ENCODE measurements around the gene HIVEP3. TPM values are rescaled to one million over a fixed set of nuclear protein-coding genes. Genes with fewer than 3 reads are reported as not detected.
"Not testable (repeated sequence)": the region's sequence is repeated elsewhere in the genome, so short reads cannot be mapped to it uniquely, and the experiment has no call there.

Gene HIVEP3
- total RNA-seq, 1 donor from 2014 or later = 2.0 TPM

- DNase-seq (ENCODE audit: low read depth) = peak; percentile 30
Measured at GRCh38 chr1:41714638-41715389, 203.9 kb downstream of the HIVEP3 start.

- peak; percentile 69 for DNase-seq (ENCODE audit: low read depth)
Measured at GRCh38 chr1:41713557-41714327, 205.0 kb downstream of the HIVEP3 start.

DNA sequence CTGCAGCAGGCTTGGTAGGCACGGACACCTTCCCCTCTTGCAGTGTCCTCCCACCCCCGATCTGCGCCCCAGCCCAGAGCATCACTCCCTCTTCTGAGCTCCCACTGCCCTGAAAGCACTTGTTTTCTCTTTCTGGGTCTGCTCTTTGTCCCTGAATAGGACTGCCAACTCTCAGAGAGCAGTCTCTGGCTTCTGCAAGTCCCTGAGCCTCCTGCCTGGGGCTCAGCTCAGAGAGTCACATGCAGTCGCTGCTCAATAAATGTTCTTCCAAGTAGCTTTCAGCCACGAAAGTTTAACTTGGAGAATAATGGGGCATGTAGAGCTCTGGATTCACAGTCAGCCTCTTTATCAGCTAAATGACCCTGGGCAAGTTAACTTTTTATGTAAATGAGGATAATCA is 205.6 kb downstream of the HIVEP3 start:
- no peak for DNase-seq (ENCODE audit: low read depth)

DNA sequence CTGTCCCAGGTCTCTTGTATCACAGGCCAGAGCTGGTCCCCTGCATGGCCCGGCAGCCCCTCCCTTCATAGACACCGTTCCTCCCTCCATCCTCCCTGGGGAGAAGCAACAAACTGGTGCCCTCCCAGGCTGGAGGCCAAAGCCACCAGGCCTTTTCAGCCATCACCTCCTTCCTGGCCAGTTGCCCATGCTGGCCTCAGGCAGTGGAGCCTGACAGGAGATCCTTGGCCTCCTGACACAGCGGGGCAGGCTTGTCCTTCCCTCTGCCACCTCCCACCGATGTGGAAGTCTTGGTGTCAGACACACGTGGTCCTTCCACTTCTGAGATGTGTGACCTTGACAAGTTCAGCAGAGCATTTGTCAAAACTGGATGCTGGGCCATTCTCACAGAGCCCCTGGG is 206.0 kb downstream of the HIVEP3 start:
- peak; percentile 34 for DNase-seq (ENCODE audit: low read depth)

DNA sequence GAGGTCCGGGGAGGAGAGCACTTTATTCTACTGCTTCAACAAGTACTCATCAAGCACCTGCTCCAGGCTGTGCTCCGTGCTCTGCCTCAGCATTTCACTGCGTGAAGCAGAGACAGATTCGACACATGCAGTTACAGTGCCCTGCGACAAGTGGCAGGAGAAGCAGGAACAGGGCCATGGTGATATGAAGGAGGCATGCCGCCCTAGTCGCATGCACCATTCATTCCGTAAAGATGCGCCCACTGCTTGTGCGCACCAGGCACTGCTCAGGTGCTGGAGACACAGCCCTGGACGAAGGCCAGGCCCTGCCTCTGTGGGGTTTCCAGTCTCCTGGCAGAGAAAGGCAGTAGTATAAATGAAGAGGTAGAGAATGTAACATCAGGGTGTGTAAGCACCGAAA is 206.6 kb downstream of the HIVEP3 start:
- no peak for DNase-seq (ENCODE audit: low read depth)

DNA sequence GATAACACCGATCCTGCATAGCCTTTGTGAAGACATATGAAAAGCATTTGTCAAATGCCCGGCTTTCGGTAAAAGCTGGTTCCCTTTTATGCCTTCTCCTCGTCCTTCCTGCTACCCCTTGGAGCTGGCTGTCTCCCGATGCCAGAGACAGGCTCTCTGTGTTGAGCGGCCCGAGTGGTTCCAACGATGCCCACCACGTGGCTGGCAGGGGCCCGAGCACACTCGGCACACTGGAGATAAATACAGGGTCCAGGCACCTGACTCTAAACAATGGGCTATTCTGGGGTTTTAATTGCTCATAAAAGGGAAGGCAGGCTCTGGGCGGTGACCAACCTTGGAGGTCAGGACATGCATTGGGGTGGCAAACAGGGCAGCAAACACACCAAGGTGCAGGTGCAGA is 207.1 kb downstream of the HIVEP3 start:
- DNase-seq (ENCODE audit: low read depth) = no peak

DNA sequence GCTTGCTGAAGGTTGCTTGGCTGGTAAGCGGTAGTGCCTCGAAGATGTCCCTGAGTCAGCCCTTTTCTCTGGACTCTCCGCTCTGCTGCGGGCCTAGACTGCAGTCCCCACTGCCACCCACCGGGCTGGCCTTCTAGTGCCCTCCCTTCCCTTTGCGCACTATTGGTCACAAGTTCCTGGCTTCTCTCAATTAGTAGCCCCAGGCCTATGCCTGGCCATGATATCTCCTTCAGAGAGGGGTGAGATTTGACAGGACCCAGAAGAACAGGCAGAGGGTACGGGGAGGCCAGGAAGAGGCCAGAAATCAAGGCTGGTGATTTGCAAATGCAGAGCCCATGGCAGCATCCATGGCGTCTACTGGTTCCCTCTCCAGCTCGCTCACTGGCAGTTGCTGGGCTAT is 207.7 kb downstream of the HIVEP3 start:
- no peak for DNase-seq (ENCODE audit: low read depth)

- no peak for DNase-seq (ENCODE audit: low read depth)
Measured at GRCh38 chr1:41709873-41710272, 208.8 kb downstream of the HIVEP3 start.

- DNase-seq (ENCODE audit: low read depth) = no peak
Measured at GRCh38 chr1:41709331-41709730, 209.4 kb downstream of the HIVEP3 start.

- no peak for DNase-seq (ENCODE audit: low read depth)
Measured at GRCh38 chr1:41708332-41708731, 210.4 kb downstream of the HIVEP3 start.

GRCh38 chr1:41707793-41708192 is 210.9 kb downstream of the HIVEP3 start:
- DNase-seq (ENCODE audit: low read depth) = no peak

DNA sequence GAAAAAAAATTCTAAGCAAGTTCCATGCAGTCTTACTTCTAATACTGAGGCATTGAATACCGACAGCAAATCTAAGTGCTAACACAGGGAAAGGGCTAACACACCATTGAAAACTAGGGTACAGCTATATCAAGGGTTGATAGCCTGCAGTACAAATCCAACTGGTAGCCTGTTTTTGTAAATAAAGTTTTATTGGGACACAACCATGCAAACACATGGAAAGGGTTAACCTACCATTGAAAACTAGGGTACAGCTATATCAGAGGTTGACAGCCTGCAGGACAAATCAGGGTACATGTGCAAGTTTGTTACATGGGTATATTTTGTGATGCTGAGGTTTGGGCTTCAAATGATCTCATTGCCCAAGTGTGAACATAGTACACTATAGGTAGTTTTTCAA is 212.9 kb downstream of the HIVEP3 start:
- no peak for DNase-seq (ENCODE audit: low read depth)

DNA sequence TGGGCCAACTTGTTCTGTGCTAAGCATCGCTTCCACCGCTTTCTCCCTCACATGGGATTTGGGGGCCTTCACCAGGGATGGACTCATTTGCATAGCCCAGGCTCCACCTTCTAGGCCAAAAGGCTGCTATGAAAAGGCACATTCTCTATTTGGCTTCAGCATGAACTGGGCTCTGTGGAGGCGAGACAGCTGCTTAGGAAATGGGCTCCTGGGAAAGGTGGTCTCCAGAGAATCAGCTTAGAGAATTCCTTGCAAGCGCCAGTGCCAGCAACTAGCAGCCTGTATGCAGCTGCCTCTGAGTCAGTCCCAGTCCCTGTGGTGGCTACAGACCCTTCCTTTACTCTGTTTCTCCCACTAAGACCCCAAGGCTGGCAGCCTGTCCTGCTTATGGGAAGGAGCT is 214.5 kb downstream of the HIVEP3 start:
- DNase-seq (ENCODE audit: low read depth) = peak; percentile 76

GRCh38 chr1:41702771-41703170 is 216.0 kb downstream of the HIVEP3 start:
- DNase-seq (ENCODE audit: low read depth) = no peak

DNA sequence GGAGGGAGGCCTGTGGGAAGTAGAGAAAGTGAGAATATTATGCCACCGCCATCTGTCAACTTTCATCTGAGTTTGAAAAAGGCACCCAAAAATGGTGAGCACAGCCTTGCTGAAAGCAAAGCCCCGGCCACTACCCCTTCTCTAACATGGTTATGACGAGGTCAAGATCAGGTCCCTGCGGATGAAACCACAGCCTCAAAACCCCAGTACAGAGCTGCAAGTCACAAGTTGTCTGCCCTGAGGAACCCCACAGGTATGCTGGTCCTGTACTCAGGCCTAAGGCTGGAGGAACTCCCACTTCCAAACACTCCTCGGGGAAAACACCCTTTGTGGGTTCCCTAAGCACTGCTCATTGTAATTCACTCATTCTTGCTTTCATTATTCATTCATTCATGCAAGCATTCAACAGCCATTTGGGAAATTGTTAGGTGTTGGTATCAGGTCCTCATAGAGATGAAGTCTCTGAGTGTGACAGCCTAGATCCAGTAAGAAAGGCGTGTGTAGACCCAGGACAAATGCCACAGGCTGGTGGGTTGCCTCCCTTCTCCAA is 217.7 kb downstream of the HIVEP3 start:
- DNase-seq (ENCODE audit: low read depth) = no peak

DNA sequence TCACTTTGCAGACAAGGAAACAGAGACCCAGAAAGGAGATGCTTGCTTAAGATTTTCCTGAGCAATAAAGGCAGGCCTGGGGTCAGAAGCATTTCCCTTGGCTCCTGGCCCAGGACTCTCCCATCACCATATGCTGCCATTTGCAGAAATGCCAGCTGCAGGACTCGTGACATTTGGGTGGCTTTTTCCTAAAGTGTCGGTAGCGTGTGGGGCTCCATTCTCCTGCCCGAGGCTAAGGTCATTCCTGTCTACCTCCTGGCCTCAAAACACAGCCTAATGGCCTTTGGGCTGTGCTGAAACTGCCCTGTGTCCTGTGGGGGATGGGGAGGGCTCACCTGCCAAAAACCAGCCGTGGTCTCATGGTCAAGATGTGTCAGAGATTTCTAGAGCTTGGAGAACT is 218.1 kb downstream of the HIVEP3 start:
- no peak for DNase-seq (ENCODE audit: low read depth)

- no peak for DNase-seq (ENCODE audit: low read depth)
Measured at GRCh38 chr1:41699861-41700248, 218.9 kb downstream of the HIVEP3 start.

DNA sequence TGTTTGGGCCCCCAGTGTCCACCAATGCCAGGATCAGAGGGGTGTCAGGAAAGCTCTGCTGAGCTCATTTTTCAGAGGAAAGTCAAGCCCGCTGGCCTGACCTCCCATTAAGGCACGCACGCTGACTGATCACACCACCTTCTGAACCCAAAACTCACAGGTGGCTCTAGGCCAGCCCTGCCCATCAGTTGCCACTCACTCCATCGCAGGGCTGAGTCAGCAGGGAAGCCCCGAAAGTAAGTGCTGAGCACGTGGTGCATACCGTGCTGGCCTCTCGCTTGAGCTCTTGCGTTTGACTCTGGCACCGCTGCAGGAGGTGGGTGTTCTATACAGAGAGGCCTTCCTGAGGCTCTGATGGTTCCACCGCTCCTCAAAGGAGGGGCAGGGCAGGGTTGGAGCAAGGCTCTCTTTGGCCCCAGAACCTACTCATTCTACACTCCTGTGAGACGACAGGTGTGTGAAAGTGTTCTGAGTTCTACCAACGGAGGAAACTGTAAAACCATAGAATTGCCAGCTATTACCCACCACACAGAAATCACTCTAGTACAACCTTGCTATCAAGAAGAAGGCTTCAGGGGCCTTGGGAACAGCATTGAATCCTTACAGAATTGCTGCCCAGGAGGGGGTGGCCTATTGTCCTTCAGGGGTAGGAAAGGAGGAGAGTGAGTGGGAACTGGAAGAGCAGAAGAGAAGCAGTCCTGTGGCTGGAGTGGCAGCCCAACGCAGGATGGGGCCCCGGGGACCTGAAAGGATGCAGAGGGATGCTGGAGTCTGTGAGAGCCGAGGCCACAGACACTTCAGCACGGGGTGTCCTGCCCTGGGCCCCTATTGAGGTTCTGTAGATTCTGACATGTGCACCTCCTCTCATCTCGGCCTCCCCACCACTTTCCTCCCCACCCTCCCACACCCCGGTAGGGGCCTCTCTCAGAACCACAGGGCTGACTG is 219.5 kb downstream of the HIVEP3 start:
- no peak for DNase-seq (ENCODE audit: low read depth)

- DNase-seq (ENCODE audit: low read depth) = peak; percentile 73
Measured at GRCh38 chr1:41696381-41696780, 222.3 kb downstream of the HIVEP3 start.

DNA sequence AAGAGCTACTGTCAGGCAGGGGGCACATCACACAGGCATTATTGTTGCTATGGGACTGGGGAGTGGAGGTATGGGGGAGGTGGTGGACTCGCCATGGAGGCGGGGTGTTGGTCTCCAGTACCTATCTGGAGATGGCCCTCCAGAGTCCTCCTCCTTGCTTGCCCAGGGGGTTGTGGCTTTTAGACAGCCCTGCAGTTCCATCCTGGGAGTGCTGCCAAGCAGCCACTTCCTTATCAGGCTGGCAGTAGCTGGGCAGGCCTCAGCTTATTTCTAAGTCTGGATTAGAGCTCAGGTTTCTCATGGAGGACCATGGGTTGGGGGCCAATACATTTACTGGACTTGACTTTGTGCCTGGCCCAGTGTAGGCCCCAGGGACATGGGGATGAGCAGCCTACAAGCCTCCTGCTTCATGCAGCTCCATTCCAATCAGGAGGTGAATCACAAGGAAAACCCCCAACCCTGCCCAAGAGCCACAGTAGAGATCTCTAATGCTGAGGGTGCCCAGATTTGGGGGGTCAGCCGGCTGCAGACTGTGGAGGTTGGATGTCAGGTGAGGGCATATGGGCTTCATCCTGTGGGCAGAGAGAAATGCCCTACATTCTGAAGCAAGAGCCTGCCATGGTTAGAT is 223.5 kb downstream of the HIVEP3 start:
- DNase-seq (ENCODE audit: low read depth) = peak; percentile 76

DNA sequence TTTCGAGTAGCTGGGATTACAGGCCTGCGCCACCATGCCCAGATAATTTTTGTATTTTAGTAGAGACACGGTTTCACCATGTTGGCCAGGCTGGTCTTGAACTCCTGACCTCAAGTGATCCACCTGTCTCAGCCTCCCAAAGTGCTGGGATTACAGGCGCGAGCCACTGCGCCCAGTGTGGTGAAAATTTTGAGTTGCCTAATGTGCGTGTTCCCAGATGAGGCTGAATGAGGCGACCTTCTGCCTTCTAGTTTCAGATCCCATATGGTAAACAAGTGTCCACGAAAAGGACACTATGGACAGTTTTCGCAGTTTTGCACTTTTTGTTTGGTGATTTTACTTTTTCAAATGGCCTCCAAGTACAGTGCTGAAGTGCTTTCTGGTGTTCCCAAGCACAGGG is 226.8 kb downstream of the HIVEP3 start:
- not testable (repeated sequence) for DNase-seq (ENCODE audit: low read depth)

All from myocyte (in vitro differentiated cells).